Retina (tissue), 1 donor: Measurements from ENCODE around the gene CHDH.

Source experiments
- DNase-seq: peaks from one replicate; pipeline ENCODE4 v3.0.0-alpha.2; 2016

CHDH gene

DNA sequence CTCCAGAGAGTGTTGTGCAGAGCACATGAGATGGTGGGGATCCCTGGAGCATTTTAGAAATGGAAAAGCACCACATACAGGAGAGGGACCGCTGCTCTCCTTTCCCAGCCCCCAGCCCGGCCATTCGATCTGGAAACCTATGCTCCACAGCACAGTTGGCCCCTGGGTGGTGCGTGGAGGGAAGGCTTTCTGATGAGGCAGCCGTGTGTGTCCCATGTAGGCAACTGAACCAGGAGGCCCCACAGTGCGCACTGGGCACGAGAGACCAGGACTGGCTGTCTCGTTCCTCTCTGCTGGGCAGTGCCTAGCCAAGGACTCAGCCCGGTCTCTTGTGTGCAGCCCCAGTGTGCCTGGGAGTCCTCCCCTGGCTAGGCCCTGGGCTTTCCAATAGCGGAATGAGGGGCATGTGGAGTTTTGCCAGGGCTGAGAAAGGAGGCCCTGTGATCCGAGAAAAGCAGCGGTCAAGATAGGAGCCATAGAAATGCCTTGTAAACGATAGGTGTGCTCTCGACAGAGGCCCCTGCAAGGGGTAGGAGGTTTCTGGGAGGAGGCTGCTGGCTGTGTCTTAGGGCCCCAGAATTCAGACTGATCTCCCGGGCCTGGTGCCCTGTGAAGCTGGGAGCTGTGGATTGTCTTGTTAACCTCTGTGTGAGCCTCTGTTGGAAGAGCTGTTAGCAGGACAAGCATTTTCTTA lies 39.0 kb downstream of the CHDH start:
- DNase-seq, result peak; percentile 27

DNA sequence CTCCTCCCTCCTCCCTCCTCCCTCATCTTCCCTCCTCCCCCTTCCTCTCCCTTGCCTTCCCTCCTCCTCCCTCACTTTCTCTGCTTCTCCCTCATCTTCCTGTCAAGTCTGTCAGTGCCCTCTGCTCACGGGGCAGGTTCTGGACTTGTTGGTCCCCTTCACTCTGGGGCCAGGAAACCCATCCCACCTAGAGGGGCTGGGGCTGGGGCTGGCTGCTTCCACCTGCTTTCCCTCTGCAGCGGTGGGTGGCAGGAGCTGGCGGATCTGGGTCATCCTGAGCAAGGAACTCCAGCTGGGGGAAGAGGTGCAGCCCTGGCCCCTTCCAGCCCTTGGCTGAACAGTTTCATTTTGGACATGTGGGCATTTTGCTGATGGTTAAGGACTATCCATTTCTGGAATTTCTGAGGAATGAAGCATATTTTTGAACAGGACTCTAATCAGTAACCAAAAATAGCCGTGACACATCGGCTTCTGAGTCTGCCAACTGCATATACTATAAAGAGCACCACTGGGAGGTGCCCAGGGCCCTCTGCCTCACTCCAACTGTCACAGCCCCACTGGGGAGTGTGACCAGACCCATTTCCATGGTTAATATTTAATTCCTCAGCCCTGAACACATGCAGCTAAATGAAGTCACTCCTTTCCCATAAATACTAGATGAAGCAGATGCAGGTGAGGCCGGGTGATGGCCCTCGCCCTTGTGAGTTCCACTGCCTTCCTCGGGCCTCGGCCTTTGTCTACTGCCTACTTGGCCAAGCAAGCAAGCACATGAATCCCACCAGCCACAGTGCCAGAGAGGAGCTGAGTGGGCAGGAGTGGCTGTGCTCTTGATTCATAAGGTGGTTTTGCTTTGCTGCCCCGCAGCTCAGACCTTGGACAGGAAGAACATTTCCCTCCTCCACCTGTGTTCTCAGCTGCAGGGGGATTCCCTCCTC lies 39.8 kb downstream of the CHDH start:
- DNase-seq, result peak; percentile 34

DNA sequence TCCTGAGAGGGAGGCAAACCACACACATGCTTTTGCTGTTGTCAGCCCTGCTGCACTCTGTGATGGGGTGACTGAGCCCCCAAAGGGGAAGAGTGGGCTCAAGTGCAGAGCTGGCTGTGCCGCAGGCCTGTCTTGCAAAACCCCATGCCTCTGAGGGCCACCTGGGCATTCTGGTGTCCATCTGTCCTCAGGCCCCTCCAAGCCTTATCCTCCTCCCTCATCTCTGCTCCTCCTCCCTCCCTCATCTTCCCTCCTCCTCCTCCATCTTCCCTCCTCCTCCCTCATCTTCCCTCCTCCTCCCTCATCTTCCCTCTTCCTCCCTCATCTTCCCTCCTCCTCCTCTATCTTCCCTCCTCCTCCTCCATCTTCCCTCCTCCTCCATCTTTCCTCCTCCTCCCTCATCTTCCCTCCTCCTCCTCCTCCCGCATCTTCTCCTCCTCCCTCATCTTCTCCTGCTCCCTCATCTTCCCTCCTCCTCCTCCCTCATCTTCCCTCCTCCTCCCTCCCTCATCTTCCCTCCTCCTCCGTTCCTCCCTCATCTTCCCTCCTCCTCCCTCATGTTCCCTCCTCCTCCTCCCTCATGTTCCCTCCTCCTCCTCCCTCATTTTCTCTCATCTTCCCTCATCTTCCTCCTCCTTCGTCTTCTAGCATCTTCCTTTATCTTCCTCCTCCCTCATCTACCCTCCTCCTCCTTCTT lies 40.6 kb downstream of the CHDH start:
- no peak for DNase-seq

DNA sequence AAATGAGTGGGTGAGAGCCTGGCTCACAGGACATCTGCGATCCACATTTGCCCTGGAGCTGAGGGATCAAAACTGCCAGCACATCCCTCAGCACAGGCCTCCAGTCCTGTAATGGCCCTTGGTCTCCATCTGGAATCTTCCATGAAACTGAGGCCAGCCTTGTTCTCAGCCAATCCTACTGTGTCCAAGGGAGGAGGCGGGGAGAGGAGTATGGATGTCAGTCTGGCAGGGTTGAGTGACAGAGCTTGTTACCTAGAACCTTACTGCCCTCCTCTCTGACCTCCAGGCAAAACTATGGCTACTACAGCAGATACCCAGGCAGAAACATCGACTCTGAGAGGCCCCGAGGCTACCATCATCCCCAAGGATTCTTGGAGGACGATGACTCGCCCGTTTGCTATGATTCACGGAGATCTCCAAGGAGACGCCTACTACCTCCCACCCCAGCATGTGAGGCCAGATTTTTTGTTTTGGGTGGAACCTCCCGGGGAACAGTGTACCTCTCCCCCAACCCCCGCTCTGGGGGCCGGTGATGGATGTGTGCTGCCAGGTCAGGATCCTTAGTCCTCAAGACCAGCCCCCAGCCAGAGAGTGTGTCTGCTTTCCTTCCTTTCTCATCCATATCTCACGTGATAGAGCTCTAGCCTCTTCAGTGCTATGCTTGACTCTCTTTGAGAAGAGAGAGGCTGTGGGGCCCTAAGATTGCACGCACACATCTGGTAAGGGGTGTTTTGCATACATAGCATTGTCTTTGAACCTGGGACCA lies 41.3 kb downstream of the CHDH start:
- no peak for DNase-seq

DNA sequence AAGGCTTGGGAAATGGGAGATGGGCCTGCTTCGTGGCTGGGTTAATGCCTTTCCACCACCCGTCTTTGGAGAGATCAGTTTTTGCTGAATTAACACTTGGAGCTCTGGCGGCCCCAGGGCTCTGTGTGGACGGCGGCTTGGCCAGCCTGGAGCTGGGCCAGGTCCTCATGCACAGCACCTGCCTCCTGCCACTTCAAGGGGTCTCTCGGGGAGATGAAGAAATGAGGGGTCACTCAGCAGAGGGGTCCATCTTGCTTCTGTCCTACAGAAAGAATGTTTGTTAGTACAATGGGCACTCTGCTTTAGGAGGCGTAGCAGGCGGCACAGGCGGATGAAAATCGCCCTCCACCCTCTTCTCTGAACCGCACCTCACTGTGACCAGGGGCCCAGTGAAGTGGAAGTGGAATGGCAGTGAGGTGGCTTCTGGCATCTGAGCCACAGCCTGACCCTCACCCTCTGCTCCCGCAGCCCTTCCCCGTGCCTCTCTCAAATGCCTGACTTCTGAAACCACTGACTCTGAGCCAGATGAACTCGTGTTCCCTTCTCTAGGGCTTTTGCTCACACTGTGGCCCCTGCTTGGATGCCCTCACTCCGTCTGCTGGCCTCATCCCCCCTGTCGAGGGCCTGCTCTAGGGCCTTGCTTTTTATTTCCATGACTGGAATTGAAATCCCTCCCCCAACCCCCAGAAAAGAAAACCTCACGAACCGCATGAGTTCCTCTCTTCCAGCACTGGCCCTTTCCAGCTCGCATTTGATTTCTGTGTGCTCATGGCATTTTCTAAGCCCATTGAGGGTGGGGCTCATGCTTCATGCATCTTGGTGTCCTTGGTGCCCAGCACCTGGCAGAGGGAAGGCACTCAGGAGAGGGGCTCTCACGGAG lies 42.2 kb downstream of the CHDH start:
- no peak for DNase-seq

DNA sequence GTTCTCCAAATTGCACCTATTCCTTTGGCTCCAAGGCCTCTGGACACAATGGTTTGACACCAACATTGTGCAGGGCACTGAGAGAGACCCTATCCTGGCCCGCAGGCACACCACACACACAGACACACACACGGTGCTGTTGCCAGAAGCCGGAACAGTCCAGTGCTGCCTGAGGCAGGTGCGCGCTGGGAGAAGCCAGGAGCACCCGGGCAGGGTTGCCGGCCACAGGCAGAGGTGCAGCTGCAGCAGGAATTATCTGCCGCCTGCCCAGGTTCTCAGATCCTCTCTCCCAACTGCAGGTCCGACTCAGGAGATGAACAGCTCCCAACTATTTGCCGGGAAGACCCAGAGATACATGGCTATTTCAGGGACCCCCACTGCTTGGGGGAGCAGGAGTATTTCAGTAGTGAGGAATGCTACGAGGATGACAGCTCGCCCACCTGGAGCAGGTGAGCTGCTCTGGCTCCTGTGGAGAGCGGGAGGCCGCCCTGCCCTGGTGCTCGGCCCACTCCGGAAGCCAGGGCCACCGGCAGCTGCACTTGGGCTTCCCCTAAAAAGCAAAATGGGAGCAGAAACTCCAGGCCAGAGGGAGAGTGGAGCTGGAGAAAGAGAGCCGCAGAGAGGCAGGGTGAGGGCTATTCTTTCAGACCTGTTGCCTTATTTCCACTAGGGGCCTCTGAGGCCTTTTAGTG lies 42.9 kb downstream of the CHDH start:
- DNase-seq, result no peak

DNA sequence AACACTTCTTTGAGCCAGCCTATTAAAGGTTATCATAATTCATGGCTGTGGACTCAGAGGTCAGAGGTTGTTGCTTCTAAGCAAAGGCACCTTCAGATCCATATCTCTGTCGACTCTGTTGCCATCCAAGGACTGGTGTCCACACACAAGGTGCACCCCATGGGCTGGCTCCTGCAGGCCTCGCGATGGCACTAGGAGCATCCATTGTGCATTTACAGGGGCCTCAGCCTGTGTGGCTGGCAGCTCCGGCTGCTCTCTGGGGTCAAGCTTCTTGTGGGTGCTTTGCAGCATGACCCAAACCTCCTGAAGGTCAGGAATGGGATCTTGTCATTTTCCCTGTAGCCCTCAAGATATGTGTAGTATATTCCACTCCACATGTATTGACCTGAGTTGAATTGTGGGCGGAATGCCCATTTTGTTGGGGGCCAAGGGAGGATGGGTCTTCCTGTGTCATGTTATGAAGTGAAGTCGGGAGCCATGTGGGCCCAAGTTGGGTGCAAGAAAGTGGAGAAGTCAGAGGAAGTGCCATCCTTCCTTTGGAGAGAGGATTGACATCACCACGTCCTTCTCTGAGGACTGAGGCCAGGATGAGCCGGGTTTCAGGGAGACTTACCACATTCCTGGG lies 43.9 kb downstream of the CHDH start:
- DNase-seq, result no peak

DNA sequence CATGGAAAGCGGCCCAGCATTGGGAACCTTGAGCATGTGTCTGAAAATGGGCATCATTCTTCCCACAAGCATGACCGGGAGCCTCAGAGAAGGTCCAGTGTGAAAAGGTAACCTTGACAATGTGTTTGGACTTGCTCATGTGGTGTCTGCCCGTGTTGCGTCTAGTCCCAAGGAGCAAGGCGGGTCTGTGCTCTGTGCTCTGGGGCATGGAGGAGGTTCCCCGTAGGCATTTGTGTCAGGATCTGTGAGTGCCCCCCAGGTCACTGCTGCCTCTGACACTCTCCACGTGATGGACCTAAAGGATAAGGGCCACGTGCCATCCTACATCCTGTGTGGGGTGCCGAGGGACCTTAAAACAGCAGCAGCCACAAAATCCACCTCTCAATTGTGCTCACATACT lies 44.9 kb downstream of the CHDH start:
- no peak for DNase-seq

DNA sequence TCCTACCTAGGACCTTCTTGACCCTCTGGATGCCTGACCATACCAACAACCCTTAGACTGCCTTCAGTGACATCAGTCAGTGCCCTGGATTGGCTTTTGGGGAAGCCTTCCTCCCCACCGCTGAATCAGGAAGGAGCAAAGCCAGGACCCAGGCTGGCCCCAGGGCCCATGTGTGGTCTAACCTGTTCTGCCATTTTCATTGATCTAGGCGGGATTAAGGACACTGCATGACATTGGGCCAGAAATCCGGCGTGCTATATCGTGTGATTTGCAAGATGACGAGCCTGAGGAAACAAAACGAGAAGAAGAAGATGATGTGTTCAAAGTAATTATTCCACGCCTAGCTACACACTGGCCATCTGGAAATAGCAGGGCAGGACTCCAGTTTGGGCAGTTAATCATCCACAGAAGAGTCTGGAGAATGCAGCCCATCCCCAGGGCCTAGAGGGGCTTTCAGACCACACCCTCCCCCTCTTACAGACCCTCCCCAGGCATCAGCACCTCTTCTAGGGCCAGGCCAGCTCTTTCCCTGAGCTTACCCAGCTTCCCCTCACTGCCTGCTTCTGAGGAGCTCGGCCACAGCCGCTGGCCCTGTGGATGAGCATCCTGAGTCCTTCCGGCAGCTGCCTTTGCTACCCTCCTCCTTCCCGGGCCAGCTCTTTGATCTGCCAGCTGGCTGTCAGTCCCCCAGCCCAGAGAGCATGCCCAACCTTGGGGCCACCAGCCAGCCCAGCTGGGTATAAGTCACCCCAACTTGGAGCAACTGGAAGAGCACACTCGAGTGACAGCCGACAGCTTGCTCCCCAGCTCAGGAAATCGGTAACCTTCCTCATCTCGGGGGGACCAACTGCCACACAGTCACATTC lies 45.9 kb downstream of the CHDH start:
- no peak for DNase-seq

DNA sequence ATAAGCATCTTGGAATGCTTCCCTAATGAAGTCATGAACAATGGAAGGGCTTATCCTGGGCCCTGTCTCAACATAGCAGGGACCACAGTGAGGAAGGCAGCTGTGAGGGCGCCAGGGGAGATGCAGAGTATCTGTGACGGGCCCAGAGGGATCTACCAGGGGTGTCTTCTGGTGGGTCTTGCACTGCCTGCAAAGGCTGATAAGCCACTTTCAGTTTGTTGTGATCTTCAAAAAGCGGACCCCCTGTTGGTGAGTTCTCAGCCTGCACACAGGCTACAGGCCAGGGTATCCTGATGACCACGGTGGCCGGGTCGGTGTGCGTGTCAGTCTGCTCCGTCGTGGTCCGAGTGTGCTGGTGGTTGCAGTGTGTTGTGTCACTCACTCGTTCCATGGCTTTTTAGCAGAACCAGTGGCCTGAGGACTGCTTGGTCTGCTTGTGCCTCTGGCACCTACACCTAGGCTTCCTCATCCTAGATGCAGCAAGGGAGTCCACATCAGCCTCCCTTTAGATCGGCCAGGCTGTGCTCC lies 46.8 kb downstream of the CHDH start:
- no peak for DNase-seq

DNA sequence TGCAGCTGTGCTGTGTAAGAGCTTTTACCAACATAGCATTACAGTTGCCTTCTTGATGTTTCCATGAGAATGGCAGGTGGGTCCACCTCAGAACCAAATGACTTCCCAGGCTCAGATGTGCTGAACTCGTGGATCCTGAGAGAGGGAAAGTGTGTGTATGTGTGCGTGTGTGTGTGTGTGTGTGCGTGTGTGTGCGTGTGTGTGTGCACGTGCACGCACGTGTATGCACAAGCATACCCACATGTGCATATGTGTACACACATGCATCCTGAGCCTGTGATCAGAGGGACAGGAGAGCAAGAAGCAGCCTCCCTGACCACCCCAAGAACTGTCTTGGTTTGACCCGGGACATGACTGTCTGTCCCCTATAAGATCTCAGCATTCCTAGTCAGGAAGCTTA lies 48.1 kb downstream of the CHDH start:
- DNase-seq, result no peak

DNA sequence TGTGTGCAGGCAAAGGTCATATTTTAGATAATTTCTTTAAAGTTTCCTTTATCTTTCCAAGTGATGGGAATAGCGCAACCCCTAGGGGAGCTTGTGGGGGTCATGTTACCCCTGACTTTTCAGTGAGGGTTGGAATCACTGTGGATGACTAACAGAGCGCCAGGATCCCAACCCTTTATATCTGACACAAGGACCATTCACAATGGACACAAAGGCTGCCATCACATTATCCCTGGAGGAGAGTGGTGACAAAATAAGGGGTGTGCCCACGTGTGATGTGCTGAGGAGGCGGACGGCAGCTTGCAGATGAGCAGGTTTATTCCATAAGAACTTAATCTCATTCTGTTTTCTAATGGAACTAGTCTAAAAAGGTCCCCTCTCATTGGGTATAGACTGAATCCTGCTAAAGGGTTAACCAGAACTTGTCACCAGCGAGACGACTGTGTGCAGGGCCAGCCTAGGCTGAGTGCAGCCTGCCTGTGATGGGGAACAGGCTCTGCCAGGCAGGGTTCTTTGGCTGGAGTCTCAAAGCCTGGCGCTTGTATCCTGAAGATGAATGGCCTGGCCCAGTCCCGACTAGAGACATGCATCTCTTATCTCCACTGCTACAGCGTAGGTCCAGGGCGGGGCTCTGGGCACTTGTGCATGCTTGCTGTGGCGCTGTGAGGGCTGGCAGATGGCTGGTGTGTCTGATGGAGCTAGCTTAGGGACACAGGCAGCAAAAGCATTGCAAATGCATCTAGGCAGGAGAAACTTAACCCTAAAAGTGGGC lies 50.2 kb downstream of the CHDH start:
- DNase-seq, result no peak

DNA sequence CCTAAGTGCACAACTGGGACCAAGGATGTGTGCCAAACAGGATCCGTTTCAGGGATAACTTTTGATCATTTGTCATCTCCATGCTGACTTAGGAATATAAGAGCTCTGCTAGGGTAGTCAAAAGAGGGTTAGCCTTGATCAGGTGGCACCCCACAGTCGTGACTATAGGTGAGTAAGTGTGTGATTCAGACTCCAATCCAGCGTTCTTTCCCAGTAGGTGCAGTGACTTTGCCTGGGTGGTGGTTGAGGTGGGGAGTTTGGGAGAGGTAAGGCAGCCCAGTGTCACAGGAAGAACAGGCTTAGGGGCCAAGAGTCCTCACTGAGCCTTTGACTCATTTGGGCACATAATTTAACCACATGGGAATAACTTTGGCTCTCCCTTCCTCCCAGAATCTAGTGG lies 51.0 kb downstream of the CHDH start:
- no peak for DNase-seq

DNA sequence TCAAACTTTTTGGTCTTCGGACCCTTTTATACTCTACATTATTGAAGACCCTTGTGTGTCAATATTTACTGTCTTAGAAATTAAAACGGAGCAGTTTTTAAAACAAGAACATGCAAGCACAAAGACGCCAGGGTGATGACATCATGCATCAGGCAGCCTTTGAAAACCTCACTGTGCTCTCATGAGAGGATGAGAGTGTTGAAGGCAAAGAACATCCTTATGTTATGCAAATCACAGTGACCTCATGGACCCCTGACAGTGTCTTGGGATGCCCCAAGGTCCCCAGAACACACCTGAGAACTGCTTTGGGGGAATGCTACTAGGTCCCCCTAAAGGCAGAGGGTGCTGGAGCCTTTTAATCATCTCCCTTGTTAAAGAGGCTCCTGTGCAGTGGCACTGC lies 51.6 kb downstream of the CHDH start:
- DNase-seq, result no peak

DNA sequence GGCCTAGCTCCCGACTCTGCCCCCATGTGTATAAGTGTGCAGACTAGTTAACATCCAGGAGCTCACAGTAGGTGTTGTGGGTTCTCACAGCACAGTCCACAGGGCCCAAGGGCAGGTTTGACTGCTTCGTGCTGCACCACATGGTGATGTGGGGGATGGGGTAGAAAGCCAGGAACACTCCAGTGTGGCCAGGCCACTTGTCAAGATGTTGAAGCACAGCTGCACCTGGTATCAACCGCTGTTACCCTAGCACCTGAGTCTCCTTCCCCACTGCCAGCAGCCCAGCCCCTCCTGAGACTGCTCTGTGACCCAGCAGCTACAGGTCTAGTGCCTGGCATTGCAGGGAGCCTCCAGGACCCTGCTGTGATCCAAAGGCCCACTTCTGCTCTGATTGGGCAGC lies 53.4 kb downstream of the CHDH start:
- DNase-seq, result no peak

DNA sequence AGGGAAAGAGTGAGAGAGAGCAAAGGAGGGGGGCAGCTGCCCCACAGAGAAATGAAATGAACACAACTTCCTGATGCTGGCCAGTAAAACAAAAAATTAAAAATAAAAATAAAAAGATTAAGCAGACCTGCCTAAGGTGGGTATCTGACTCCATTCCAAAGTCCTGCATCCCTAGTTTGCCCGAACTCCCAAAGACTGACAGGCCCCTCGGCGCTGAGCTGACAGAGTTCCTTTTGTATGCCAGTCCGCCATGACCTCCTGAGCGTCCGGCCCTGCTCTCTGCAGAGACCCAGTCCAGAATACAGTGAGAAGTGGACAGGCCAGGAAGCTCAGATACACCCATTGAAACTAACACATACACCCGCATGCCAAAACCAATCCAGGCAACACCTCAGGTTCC lies 54.9 kb downstream of the CHDH start:
- DNase-seq, result peak; percentile 32

DNA sequence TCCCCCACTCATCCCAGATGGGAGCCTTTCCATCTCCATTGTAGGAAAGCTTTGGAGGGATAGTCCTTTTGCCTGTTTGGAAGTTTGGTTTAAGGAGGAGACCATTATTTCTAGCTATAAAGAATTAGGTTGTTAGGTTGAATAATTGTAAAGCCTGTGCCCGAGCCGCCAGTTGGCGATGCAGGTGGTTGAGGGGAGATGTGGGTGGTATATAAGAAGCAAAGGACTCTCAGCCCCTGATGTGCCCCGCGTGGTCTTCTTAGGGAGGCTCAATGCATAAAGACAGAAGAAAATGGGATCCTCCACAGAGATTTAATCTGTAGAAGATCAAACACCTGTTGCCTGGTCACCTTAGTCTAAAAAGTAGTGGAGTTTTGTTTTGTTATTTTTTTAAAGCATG lies 55.7 kb downstream of the CHDH start:
- no peak for DNase-seq

DNA sequence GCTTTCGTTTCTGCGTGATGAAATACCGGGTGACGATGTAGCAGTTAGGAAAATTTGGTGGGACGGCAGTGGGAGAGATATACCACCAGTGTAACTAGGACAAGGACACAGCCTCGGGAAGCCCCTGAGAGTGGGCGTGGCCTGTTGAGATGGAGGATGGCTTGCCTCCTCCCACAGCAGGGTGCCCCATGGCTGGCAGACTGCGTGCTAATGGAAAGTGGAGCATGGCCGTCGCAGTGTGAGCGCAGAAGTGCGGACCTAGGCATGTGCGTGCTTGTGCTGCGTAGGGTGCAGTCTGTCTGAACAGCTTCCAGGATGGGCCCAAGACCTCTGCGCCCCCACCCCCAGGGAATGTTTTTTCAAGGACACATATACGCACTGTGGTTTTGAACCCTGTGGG lies 56.8 kb downstream of the CHDH start:
- DNase-seq, result no peak

DNA sequence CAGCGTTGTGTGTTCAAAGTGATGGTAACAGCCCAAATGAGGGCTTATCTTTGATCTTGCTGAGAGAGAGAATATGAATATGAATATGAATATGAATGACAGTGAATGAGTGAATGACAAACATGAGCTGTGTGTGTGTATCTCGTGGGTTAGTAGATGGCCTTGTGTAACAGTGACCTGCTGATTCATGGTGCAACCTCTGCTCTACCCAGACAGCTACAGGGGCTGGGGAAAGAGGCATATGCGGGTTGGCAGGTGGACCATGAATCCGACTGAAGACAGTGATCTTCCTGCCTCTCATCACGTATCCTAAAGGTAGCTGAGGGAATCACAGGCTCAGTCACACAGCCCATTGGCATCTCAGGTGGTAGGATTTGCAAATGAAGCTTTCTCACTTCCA lies 58.2 kb downstream of the CHDH start:
- DNase-seq, result no peak
